Pancreas (tissue), 10 donors: ENCODE data around the gene PLEKHM3. TPM values are rescaled to one million over a fixed set of nuclear protein-coding genes. Genes with fewer than 3 reads are reported as not detected.

Source experiments
- ATAC-seq, 4 donors: fragments of 200-7000 bp; cut with Tn5 transposase; one replicate each; pipeline versions ENCODE4 v1.8.0 to v1.9.1; 2020; ENCODE audit warnings: mild to moderate bottlenecking in 4 of 4, moderate library complexity in 4 of 4
- DNase-seq, 6 donors: peaks; one replicate each; pipeline ENCODE4 v3.0.0-alpha.2; 2020
- FAIRE-seq: peaks from 2 replicates; lab custom pipeline; 2012; peaks lifted over from hg19 to GRCh38; lab: Jason Lieb, UNC
- H3K27ac ChIP-seq, 4 donors: fragments of 200-600 bp; sonication (generic); 1 replicate in 3 of 4; 2 replicates in 1 of 4; pipeline versions ENCODE4 v1.5.0 to v1.8.0; 2020
- H3K27me3 ChIP-seq, 4 donors: fragments of 200-600 bp; one replicate each; pipeline ENCODE4 v1.8.0; 2021
- H3K36me3 ChIP-seq, 3 donors: fragments of 200-600 bp; sonication (generic) in 1 of 3; one replicate each; pipeline versions ENCODE4 v1.5.0 to v1.8.0; 2020 to 2021
- H3K4me1 ChIP-seq, 3 donors: fragments of 200-600 bp; one replicate each; pipeline ENCODE4 v1.8.0; 2021
- H3K4me3 ChIP-seq, 4 donors: fragments of 200-600 bp; sonication (generic) in 2 of 4; one replicate each; pipeline versions ENCODE4 v1.5.0 to v1.8.0; 2020 to 2021
- H3K9me3 ChIP-seq, 4 donors: fragments of 200-600 bp; one replicate each; pipeline ENCODE4 v1.8.0; 2021
- WGBS, 2 donors: extraction: QIAGEN DNeasy Blood & Tissue Kit; methylation state at CpG; one replicate each; pipeline ENCODE4 v1.1.7; 2013; 5-methylcytosine and 5-hydroxymethylcytosine counted together
- intact Hi-C, 3 donors: fragments of 100-400 bp; cut with DNase I; formaldehyde crosslinking; loops; one replicate each; pipeline versions ENCODE4 v1.11.1 to v1.14.2; 2022
- polyA plus RNA-seq, 2 donors: library from polyadenylated mRNA; stranded (reverse); fragments of 200-250 nt; gene quantifications; one replicate each; pipeline ENCODE4 v1.2.3, GENCODE V29; 2013
- total RNA-seq, 6 donors: library from RNA; stranded (reverse); fragmentation: NEBNext Ultra II Directional in 4 of 6; extraction: Animal tissue kit (Norgen Biotek cat#: 25700) in 4 of 6; gene quantifications; one replicate each; pipeline versions ENCODE4 v1.2.1 to v1.2.4, GENCODE V29; 2021 to 2023
- TF ChIP-seq, protein P1 (sequence below), 4 donors: fragments of 200-600 bp; sonication (generic) in 3 of 4; IDR thresholded peaks; one replicate each; pipeline versions ENCODE4 v1.5.0 to v1.8.0; 2021; ENCODE audit warnings: antibody characterized with exemption in 4 of 4
- donor health status: healthy with polysubstance abuse.
- donor health status: DM: no; HTN: no; CAD: no; lungs with moderate emphysema.
- donor health status: DM: no; HTN: no; CAD: no.
- donor health status: control.
- donor health status: control.
- donor health status: Bipolar disorder and iron deficiency.
- donor health status: DM: yes; HTN: yes; CAD: no.
- donor health status: DM: no; HTN: no; CAD: no.
- donor health status: DM: no; HTN: no; CAD: no.
- donor health status: DM: yes; HTN: yes; CAD: no.

PLEKHM3 gene
- total and polyA plus RNA-seq, 8 donors: 3.0 to 10.2 (median 5.4) TPM

DNA sequence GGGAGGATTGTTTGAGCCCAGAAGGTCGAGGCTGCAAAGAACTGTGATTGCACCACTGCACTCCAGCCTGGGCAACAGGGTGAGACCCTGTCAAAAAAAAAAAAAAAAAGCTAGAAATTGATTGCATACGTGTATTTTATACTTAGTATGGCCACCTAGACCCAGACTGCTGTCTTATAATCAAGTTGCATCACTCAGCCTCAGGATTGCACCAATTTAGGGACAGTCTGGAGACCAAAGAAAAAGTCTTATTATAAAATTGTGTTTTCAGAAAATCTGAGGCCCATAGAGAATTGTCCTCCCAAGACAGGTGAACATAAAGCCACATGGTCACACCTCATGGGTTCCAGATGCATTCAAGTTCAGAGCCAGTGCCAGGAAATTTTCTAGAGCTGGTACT, 17.1 kb upstream of the PLEKHM3 start:
- WGBS, 2 donors: 69 to 85% methylated on average over 2 of the region's 2 CpGs
- no peaks in the 10 kb centered on the region for H3K9me3 ChIP-seq
- no peak for DNase-seq
- H3K27ac ChIP-seq: no peak overlapping the region
- intact Hi-C loops: loop anchor here in 1 of 3 donors (10.0 kb wide), 1 partner anchor 298 kb away; no protein-coding TSS in a partner anchor
- ATAC-seq: no peak
- TF ChIP-seq, protein P1, sequence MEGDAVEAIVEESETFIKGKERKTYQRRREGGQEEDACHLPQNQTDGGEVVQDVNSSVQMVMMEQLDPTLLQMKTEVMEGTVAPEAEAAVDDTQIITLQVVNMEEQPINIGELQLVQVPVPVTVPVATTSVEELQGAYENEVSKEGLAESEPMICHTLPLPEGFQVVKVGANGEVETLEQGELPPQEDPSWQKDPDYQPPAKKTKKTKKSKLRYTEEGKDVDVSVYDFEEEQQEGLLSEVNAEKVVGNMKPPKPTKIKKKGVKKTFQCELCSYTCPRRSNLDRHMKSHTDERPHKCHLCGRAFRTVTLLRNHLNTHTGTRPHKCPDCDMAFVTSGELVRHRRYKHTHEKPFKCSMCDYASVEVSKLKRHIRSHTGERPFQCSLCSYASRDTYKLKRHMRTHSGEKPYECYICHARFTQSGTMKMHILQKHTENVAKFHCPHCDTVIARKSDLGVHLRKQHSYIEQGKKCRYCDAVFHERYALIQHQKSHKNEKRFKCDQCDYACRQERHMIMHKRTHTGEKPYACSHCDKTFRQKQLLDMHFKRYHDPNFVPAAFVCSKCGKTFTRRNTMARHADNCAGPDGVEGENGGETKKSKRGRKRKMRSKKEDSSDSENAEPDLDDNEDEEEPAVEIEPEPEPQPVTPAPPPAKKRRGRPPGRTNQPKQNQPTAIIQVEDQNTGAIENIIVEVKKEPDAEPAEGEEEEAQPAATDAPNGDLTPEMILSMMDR (IDR thresholded peaks at IDR 0.05): no peak
- no peak for FAIRE-seq
- no peaks in the 10 kb centered on the region for H3K27me3 ChIP-seq
- H3K4me1 ChIP-seq: no peaks in the 10 kb centered on the region
- H3K4me3 ChIP-seq: no peak overlapping the region
- H3K36me3 ChIP-seq: no peaks in the 10 kb centered on the region

DNA sequence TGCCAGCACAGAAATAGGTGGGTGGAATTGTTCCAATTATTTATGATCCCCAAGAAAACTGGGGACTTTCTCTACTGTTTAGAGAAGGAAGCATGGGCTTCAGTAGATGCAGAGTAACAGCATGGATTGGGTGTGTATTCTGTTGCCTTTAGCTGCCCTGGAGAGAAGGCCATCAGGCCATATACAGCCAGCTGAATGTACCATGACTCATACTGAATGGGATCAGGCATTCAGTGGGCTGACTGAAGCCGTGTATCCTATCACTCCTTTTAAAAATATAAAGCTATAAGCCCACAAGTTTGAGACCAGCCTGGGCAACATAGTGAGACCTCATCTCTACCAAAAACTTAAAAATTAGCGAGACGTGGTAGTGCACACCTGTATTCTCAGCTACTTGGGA, 16.7 kb upstream of the PLEKHM3 start:
- Histone ChIP-seq H3K4me3 (no peak overlapping the region), H3K27ac (no peak overlapping the region), H3K27me3 (no peaks in the 10 kb centered on the region), H3K4me1 (no peaks in the 10 kb centered on the region), H3K9me3 (no peaks in the 10 kb centered on the region), H3K36me3 (no peaks in the 10 kb centered on the region)
- ATAC-seq: no peak
- FAIRE-seq: no peak
- intact Hi-C loops: loop anchor here in 1 of 3 donors (10.0 kb wide), 1 partner anchor 297 kb away; no protein-coding TSS in a partner anchor
- DNase-seq: no peak
- 76 to 95% methylated on average over 3 of the region's 3 CpGs for WGBS, 2 donors
- TF ChIP-seq, protein P1 (IDR thresholded peaks at IDR 0.05): no peak

DNA sequence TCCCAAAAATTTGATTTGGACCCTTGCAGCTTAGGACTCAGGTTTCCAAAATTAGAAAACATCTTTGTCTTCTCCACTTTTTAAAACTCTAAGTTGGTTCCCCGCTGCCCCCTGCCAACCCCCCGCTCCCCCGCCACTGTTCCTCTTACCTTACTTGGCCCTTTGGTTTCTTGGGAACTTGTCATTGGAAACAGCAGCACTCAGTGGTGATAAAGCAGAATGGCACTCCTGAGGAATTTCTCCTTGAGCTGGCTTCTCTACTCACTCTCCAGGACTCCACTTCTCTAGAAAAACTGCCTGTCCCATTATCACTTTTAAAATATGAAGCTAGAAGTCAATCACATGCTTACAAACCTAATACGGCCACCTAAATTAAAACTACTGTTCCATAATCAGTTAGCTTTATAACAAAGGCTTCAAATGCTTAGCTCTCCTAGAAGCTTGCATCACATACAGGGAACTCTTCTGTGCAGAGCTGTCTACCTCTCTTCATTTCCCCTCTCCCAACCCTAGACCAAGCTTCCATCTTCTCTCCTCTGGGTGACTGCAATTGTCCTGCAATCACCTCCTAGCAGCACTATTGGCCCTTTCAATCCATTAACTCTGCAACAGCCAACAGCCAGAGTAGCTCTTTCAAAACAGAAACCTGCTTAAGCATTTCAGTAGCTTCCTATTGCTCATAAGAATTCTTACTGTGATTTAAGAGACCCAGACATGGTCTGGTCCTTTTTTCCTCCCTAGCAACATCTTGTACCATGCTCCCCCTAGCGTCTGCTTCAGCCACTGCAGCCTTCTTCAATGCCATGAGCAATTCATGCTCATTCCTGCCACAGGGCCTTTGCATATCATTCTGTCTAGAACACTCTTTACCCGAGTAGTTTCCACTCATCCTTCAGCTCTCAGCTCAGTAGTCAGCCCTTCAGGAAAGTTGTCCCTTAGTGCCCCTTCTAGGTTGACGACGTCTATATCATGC, 15.2 kb upstream of the PLEKHM3 start:
- no peaks in the 10 kb centered on the region for H3K9me3 ChIP-seq
- H3K4me1 ChIP-seq: no peaks in the 10 kb centered on the region
- no peaks in the 10 kb centered on the region for H3K36me3 ChIP-seq
- DNase-seq (peak; percentile 47 to 79 (median 60)), FAIRE-seq (no peak), ATAC-seq (peak; percentile 80 to 92 (median 87))
- TF ChIP-seq, protein P1 (IDR thresholded peaks at IDR 0.05): peak; percentile 42 to 68 (median 54)
- H3K27ac ChIP-seq: no peak overlapping the region
- 16 to 20% methylated on average over 8 of the region's 8 CpGs for WGBS, 2 donors
- no peaks in the 10 kb centered on the region for H3K27me3 ChIP-seq
- no peak overlapping the region for H3K4me3 ChIP-seq
- intact Hi-C loops: loop anchor here in 1 of 3 donors (10.0 kb wide), 1 partner anchor 296 kb away; no protein-coding TSS in a partner anchor

DNA sequence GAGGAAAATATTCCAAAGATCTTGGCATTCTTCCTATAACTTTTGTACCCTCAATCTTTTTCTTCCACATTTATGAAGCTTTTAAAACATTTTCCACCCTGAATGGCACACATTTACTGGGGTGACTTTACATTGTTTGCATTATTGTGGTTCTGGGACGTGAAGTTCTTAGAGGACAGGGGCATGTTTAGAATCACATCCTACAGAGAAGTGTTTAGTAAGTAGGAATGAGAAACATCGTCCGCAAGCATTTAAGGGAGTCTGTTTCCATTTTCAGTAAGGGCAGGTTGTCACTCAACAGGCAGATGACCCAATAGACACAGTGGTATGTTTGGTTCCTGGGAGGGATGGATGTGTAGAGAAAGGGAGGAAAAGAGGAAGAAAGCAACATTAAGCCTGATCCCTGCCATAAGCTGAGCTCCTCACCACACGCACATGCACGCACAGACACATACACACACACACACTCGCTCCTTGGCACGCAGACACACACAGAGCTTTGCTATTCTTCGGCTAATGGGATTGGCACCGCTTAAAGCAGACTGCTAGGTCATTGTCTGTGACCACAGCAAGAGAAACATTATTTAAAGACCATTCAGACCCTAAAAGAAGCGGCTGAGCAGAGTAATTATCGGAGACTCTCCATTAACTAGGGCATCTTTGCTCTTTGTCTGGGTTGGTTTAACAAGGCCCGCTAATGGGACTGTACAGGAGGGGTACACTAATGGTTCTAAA, 14.2 kb upstream of the PLEKHM3 start:
- ATAC-seq (no peak), DNase-seq (no peak), FAIRE-seq (no peak)
- TF ChIP-seq, protein P1 (IDR thresholded peaks at IDR 0.05): no peak
- H3K4me3 ChIP-seq: no peak overlapping the region
- intact Hi-C loops: loop anchor here in 2 of 3 donors (10.0 kb wide), 1 partner anchor 295 kb away; no protein-coding TSS in a partner anchor
- 77 to 78% methylated on average over 12 of the region's 12 CpGs for WGBS, 2 donors
- H3K27me3 ChIP-seq: no peaks in the 10 kb centered on the region
- no peaks in the 10 kb centered on the region for H3K36me3 ChIP-seq
- H3K27ac ChIP-seq: no peak overlapping the region
- no peaks in the 10 kb centered on the region for H3K9me3 ChIP-seq
- H3K4me1 ChIP-seq: no peaks in the 10 kb centered on the region
